ENCODE measurements around the gene PYGB.

Gene PYGB

DNA sequence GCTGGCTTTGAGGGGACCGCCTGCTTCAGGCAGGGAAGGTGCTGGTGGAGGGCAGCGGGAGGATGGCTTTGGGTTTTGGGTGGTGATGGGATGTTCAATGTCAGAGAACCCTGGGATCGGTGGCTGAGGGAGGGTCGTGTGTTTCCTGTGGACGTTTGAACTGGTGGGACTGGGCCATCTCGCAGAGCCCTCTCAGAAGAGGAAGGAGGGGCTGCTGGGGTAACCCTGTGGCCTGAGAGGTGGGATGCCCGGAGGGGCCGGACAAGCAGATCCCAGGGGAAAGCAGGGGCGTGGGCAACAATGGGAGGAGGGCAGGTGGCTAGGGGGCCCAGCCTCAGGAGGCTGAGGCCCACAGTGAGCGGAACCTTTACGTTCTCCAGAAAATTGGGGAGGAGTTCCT, 34.9 kb downstream of the PYGB start:
- in situ Hi-C loops (cut with HindIII; ENCODE audit: low sequenced_read_pairs), result no loop called here
- no peak overlapping the region for H3K4me3 ChIP-seq (ENCODE audit: low read depth, low read length)
- TF ChIP-seq, protein P1, sequence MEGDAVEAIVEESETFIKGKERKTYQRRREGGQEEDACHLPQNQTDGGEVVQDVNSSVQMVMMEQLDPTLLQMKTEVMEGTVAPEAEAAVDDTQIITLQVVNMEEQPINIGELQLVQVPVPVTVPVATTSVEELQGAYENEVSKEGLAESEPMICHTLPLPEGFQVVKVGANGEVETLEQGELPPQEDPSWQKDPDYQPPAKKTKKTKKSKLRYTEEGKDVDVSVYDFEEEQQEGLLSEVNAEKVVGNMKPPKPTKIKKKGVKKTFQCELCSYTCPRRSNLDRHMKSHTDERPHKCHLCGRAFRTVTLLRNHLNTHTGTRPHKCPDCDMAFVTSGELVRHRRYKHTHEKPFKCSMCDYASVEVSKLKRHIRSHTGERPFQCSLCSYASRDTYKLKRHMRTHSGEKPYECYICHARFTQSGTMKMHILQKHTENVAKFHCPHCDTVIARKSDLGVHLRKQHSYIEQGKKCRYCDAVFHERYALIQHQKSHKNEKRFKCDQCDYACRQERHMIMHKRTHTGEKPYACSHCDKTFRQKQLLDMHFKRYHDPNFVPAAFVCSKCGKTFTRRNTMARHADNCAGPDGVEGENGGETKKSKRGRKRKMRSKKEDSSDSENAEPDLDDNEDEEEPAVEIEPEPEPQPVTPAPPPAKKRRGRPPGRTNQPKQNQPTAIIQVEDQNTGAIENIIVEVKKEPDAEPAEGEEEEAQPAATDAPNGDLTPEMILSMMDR (IDR thresholded peaks at IDR 0.05; ENCODE audit: low read depth, low read length), result no peak
- no peak for DNase-seq (ENCODE audit: low read depth, low spot score)

DNA sequence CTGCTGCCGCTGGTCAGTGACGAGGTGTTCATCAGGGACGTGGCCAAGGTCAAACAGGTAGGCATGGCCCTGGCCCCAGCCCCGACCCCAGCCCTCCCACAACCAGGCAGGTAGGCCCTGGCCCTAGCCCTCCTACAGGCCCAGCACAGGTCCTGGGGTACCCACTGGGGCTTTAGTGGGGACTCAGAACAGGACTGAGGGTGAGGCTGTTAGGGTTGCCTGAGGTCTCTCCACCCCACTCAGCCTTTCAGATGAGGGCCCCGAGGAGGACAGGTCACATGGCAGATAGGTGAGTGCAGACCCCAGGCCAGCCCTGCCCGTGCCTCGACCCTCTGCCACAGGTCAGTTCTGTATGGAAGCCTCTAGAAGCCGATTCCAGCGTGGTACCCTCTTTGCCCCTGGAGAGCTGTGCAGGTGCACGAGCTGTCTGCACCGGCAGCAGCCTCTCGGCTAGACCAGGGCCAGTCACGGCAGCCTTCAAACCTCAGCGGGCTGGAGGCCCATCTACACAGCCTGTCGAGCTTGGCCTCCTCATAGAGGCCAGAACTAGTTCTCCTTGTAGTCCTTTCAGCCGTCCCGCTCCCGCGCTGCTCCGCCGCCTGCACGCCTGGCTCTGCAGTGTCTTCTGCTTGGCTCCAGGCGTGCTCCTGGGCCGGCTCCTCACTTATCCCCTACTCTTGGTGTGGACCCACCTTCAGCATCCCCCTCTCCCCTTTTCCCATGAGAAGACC, 35.5 kb downstream of the PYGB start:
- no peak for DNase-seq (ENCODE audit: low read depth, low spot score)
- in situ Hi-C loops (cut with HindIII; ENCODE audit: low sequenced_read_pairs), result no loop called here
- no peak overlapping the region for H3K4me3 ChIP-seq (ENCODE audit: low read depth, low read length)
- TF ChIP-seq, protein P1 (IDR thresholded peaks at IDR 0.05; ENCODE audit: low read depth, low read length), result no peak

DNA sequence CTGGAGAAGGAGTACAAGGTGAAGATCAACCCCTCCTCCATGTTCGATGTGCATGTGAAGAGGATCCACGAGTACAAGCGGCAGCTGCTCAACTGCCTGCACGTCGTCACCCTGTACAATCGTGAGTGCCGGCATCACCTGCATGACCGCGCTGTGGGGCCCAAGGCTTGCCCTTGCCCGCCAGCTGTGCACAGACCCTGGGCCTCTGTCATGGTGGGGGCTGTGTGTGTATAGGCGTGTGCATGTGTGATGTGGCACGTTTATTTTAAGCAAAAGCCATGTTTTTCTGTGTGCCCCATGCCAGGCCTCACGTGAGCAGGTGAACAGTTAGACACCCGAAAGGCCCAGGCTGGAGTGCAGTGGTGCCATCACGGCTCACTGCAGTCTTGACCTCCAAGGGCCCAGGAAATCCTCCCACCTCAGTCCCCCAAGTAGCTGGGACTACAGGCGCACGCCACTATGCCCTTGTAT, 36.3 kb downstream of the PYGB start:
- H3K4me3 ChIP-seq (ENCODE audit: low read depth, low read length), result no peak overlapping the region
- TF ChIP-seq, protein P1 (IDR thresholded peaks at IDR 0.05; ENCODE audit: low read depth, low read length), result no peak
- in situ Hi-C loops (cut with HindIII; ENCODE audit: low sequenced_read_pairs), result no loop called here
- DNase-seq (ENCODE audit: low read depth, low spot score), result no peak

DNA sequence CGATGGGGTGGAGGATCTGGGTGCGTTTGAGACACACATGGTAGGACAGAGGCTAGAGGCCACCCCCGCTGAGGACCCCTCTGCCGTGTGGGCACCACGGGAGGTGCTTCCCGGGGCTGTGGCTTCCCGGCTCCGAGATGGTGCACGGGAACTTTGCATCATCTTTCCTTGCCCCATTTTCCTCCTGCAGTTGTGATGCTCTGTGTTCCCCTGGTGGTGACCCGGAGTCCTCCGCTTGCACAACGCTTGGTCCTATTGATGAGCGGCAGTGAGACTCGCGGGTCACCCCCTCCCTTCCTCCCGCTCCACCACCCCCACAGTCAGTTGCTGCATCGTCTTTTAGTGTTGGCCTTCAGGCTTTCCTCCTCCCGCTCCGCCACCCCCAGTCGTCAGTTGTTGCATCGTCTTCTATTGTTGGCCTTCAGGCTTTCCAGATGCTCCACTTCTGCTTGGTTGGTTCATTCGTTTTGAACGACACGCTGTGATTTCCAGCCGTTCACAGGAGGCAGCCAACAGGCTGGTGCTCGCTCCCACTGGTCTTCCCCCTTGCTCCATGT, 37.3 kb downstream of the PYGB start:
- H3K4me3 ChIP-seq (ENCODE audit: low read depth, low read length), result no peak overlapping the region
- TF ChIP-seq, protein P1 (IDR thresholded peaks at IDR 0.05; ENCODE audit: low read depth, low read length), result peak; percentile 2
- DNase-seq (ENCODE audit: low read depth, low spot score), result no peak
- in situ Hi-C loops (cut with HindIII; ENCODE audit: low sequenced_read_pairs), result no loop called here

DNA sequence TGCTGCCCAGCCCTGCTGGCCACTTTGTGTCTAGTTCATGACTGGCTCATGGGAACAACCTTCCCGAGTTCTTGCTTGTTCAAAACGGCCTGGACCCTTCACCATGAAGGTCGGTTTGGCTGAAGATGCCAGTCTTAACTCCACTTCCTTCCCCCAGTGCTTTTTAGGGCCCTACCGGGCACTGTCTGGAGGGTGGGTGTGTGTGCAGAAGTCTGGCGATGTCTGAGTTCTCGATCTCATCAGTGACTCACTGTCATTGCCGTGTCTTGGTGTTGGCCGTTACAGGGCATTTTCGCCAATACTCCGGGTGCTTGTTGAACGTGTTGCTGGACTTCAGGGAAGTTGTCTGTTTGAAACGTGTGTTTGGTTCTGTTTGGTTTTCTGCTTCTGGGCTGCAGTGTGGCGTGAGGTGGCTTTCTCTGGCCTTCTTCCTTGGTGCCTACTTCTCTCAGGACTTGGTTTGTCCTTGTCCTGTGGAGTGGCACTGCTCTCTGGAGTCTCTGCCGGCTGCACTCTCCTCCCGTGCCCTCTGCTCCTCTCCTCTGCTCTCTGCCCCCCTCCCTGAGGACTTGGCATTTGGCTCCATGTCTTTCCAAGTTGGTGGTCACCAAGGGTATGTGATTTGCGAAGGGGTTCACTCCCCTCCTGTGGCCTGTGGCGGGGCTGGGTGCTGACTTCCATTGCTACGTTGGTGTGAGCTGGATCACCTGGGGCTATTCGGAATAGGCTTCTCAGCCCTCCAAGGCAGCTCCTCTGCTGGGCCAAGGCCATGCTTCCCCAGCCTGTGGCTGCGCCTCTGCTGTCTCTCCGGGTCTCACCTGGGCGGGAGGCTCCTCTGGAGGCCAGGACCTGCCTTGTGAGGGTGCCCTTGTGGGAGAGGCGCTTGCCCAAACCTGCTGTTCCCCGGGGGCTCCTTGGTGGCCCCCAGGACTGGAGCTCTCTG, 38.2 kb downstream of the PYGB start:
- TF ChIP-seq, protein P1 (IDR thresholded peaks at IDR 0.05; ENCODE audit: low read depth, low read length), result no peak
- no peak for DNase-seq (ENCODE audit: low read depth, low spot score)
- in situ Hi-C loops (cut with HindIII; ENCODE audit: low sequenced_read_pairs), result no loop called here
- H3K4me3 ChIP-seq (ENCODE audit: low read depth, low read length), result no peak overlapping the region

DNA sequence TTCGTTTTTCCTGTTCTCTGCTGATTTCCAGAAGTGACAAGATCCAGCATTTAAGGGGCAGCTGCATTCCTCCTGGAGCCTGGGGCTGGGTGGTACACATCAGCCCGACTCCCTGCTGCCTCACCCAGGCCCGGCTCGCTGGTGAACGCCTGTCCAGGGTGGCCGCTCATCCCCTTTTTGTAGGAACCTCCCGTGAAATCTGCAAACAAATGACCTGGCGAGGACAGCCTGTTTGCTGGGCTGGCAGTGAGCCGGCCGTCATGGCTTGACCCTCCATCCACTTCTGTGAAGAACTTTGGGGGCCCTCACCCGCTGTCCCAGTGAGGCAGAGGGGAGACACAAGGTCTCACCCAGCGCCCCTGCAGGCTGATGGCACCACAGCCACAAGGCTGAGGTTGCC, 39.0 kb downstream of the PYGB start:
- no peak for DNase-seq (ENCODE audit: low read depth, low spot score)
- in situ Hi-C loops (cut with HindIII; ENCODE audit: low sequenced_read_pairs), result no loop called here
- TF ChIP-seq, protein P1 (IDR thresholded peaks at IDR 0.05; ENCODE audit: low read depth, low read length), result no peak
- no peak overlapping the region for H3K4me3 ChIP-seq (ENCODE audit: low read depth, low read length)

Measured in astrocyte of the spinal cord (primary cell).